Prostate gland (tissue), 2 donors: Measurements from ENCODE around the gene PTGIR. TPM values are rescaled to one million over a fixed set of nuclear protein-coding genes. Genes with fewer than 3 reads are reported as not detected.

Experiments
- DNase-seq: peaks from one replicate; pipeline ENCODE4 v3.0.0-alpha.2; 2019; ENCODE audit warnings: low spot score
- H3K27ac ChIP-seq, 2 donors: fragments of 200-600 bp; sonication (generic); 2 replicates each; pipeline ENCODE4 v1.5.1; 2017 to 2019
- H3K27me3 ChIP-seq: fragments of 200-600 bp; sonication (generic); replicated peaks from 2 replicates; pipeline ENCODE4 v1.5.1; 2019; ENCODE audit not compliant: insufficient read depth
- H3K36me3 ChIP-seq, 2 donors: fragments of 200-600 bp; sonication (generic); 1 replicate in 1 of 2; 2 replicates in 1 of 2; pipeline versions ENCODE4 v1.5.1 to v1.8.1; 2017 to 2019
- H3K4me1 ChIP-seq: fragments of 200-600 bp; sonication (generic); replicated peaks from 2 replicates; pipeline ENCODE4 v1.5.1; 2019
- H3K4me3 ChIP-seq, 2 donors: fragments of 200-600 bp; sonication (generic); 2 replicates each; pipeline ENCODE4 v1.5.1; 2017 to 2019
- H3K9me3 ChIP-seq: fragments of 200-600 bp; sonication (generic); 2 replicates; pipeline ENCODE4 v1.5.1; 2017
- CTCF ChIP-seq, 4 experiments: fragments of 200-600 bp in 2 of 4; fragments of 450-650 bp in 2 of 4; sonication (generic) in 2 of 4; IDR thresholded peaks; 1 replicate in 3 of 4; 2 replicates in 1 of 4; pipeline ENCODE4 v1.5.1; 2016 to 2019; ENCODE audit warnings: antibody characterized with exemption in 4 of 4, mild to moderate bottlenecking in 2 of 4, moderate library complexity in 2 of 4
- POLR2A ChIP-seq: fragments of 450-650 bp; IDR thresholded peaks from one replicate; pipeline ENCODE4 v1.6.1; 2016; ENCODE audit warnings: antibody characterized with exemption, mild to moderate bottlenecking
- POLR2AphosphoS5 ChIP-seq: sonication (generic); formaldehyde crosslinking; IDR thresholded peaks from one replicate; pipeline ENCODE4 v1.6.1; 2017; ENCODE audit warnings: antibody characterized with exemption
- WGBS: methylation state at CpG from one replicate; pipeline ENCODE4 v1.1.5; 2018; 5-methylcytosine and 5-hydroxymethylcytosine counted together
- intact Hi-C: fragments of 100-400 bp; cut with DNase I; formaldehyde crosslinking; loops from one replicate; pipeline ENCODE4 v1.14.2; 2022
- total RNA-seq, 2 donors: library from RNA; depleted of rRNA; stranded (reverse); fragments of >200 nt; gene quantifications; one replicate each; pipeline ENCODE4 v1.1.0, GENCODE V29; 2016

The PTGIR gene
- total RNA-seq, 2 donors from 2014 or later: 2.2 TPM; not detected in 1

- Histone ChIP-seq H3K4me1 (peaks cover 4% of the 10 kb centered on the region), H3K4me3 (peak overlapping the region; percentile 48 to 59), H3K9me3 (no peaks in the 10 kb centered on the region), H3K36me3 (no peaks in the 10 kb centered on the region), H3K27ac (peak overlapping the region; percentile 65 to 72), H3K27me3 (no peaks in the 10 kb centered on the region)
- TF ChIP-seq POLR2AphosphoS5: no peak
- TF ChIP-seq POLR2A: no peak
- TF ChIP-seq CTCF (IDR thresholded peaks at IDR 0.05): no peak
- intact Hi-C loops: no loop called here
- 6% methylated on average over 28 of the region's 28 CpGs for WGBS
- no peak for DNase-seq
Observed at GRCh38 chr19:46659151-46660007, 34.5 kb upstream of the PTGIR start.

GRCh38 chr19:46656541-46656940 is 31.7 kb upstream of the PTGIR start:
- Histone ChIP-seq H3K9me3 (no peaks in the 10 kb centered on the region), H3K27ac (no peak overlapping the region), H3K36me3 (no peaks in the 10 kb centered on the region), H3K27me3 (no peaks in the 10 kb centered on the region), H3K4me3 (no peak overlapping the region), H3K4me1 (peaks cover 2% of the 10 kb centered on the region)
- DNase-seq: no peak
- intact Hi-C loops: no loop called here
- TF ChIP-seq POLR2AphosphoS5 (no peak), CTCF (IDR thresholded peaks at IDR 0.05) (no peak), POLR2A (no peak)
- WGBS: 92% methylated on average over 5 of the region's 5 CpGs

GRCh38 chr19:46654621-46655152 is 29.8 kb upstream of the PTGIR start:
- Histone ChIP-seq H3K27me3 (no peaks in the 10 kb centered on the region), H3K36me3 (no peaks in the 10 kb centered on the region), H3K27ac (peak overlapping the region; percentile 18 to 43), H3K4me1 (no peaks in the 10 kb centered on the region), H3K4me3 (no peak overlapping the region), H3K9me3 (no peaks in the 10 kb centered on the region)
- no peak for DNase-seq
- TF ChIP-seq POLR2AphosphoS5 (no peak), POLR2A (no peak), CTCF (IDR thresholded peaks at IDR 0.05) (no peak)
- intact Hi-C loops: no loop called here
- 53% methylated on average over 16 of the region's 16 CpGs for WGBS

- Histone ChIP-seq H3K9me3 (no peaks in the 10 kb centered on the region), H3K4me1 (no peaks in the 10 kb centered on the region), H3K36me3 (no peaks in the 10 kb centered on the region), H3K27me3 (peaks cover 5% of the 10 kb centered on the region), H3K27ac (no peak overlapping the region), H3K4me3 (no peak overlapping the region)
- intact Hi-C loops: no loop called here
- 85% methylated on average over 7 of the region's 7 CpGs for WGBS
- no peak for DNase-seq
- TF ChIP-seq POLR2AphosphoS5 (no peak), CTCF (IDR thresholded peaks at IDR 0.05) (no peak), POLR2A (no peak)
Observed at GRCh38 chr19:46650445-46650844, 25.6 kb upstream of the PTGIR start.
